HG03565 (cell line): ENCODE results near the gene HS3ST3A1.

ENCODE experiments used
- ATAC-seq: cut with Tn5 transposase; IDR thresholded peaks from one replicate; pipeline ENCODE4 v1.9.1; 2021; ENCODE audit warnings: mild to moderate bottlenecking, moderate library complexity; ENCODE audit not compliant: unreplicated experiment

The HS3ST3A1 gene

DNA sequence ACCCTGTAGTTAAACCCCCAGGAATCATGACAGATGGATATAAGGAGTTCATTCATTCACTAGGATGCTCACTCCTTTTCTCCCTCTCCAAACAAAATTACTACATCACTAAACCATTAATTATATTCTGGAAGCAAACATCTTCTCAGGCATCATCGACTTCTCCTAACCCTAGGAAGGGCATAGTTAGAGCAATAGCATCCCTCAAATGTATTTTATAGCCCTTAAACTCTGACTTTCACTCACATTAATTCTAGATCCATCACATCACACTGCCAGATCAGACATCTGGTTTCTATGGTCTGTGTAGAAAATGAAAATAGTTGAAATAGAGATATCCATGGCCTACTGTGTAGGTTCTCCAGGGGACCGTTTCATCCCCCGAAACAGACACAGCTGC is 143.9 kb downstream of the HS3ST3A1 start:
- ATAC-seq = no peak
